Measurements from ENCODE around the gene DSCAML1. TPM values are rescaled to one million over a fixed set of nuclear protein-coding genes. Genes with fewer than 3 reads are reported as not detected.

DSCAML1 gene
- total RNA-seq, 2 experiments from 2014 or later: not detected

DNA sequence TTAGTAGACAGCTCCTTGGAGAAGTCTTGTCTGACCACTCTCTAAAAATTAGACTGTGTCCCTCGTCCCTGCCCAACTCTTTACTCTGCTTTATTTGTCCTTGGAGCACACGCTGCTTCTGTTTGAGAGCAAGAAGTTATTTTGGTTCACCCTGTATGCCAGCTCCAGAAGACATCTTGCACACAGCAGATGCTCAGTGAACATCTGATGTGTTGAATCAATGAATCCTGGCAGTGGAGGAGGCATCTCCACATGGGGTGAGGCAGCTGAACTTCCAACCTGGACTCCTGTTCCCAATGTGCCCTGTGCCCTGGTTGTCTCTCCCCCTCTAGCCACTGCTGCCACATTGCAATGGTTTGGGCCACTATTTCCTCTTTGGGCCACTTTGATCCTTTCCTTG lies 255.8 kb downstream of the DSCAML1 start:
- no peak overlapping the region for H3K4me2 ChIP-seq (ENCODE audit: low read length)
- H3K79me2 ChIP-seq (ENCODE audit: insufficient read depth, low read depth, low read length): no peaks in the 10 kb centered on the region
- H3K27ac ChIP-seq (ENCODE audit: low read depth, low read length, poor library complexity, severe bottlenecking): no peak overlapping the region
- H3K36me3 ChIP-seq (ENCODE audit: insufficient read depth, low read length): no peaks in the 10 kb centered on the region
- CTCF ChIA-PET (ENCODE audit: unreplicated experiment): interaction anchor here (0.6 kb wide), 1 partner anchor 417 kb away, joined by 3 read pairs; no protein-coding TSS in a partner anchor
- intact Hi-C loops (cut with micrococcal nuclease; ENCODE audit: unreplicated experiment): no loop called here
- no peak overlapping the region for H2AFZ ChIP-seq (ENCODE audit: low read length)
- no peak for DNase-seq (ENCODE audit: low spot score)
- H4K20me1 ChIP-seq (ENCODE audit: insufficient read depth, low read length): no peaks in the 10 kb centered on the region
- no peaks in the 10 kb centered on the region for H3K4me1 ChIP-seq (ENCODE audit: insufficient read depth, low read length, poor library complexity, severe bottlenecking)
- BruUV-seq (replicated peaks): no TSS peak
- H3K9me2 ChIP-seq (ENCODE audit: insufficient read depth, low read length): no peaks in the 10 kb centered on the region
- no peak overlapping the region for H3K4me3 ChIP-seq (ENCODE audit: low read depth, low read length, poor library complexity, severe bottlenecking)
- no peaks in the 10 kb centered on the region for H3K9me3 ChIP-seq (ENCODE audit: low read length)
- POLR2A ChIA-PET: no interaction called here
- TF ChIP-seq, protein P1, sequence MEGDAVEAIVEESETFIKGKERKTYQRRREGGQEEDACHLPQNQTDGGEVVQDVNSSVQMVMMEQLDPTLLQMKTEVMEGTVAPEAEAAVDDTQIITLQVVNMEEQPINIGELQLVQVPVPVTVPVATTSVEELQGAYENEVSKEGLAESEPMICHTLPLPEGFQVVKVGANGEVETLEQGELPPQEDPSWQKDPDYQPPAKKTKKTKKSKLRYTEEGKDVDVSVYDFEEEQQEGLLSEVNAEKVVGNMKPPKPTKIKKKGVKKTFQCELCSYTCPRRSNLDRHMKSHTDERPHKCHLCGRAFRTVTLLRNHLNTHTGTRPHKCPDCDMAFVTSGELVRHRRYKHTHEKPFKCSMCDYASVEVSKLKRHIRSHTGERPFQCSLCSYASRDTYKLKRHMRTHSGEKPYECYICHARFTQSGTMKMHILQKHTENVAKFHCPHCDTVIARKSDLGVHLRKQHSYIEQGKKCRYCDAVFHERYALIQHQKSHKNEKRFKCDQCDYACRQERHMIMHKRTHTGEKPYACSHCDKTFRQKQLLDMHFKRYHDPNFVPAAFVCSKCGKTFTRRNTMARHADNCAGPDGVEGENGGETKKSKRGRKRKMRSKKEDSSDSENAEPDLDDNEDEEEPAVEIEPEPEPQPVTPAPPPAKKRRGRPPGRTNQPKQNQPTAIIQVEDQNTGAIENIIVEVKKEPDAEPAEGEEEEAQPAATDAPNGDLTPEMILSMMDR (conservative IDR thresholded peaks at IDR 0.05; ENCODE audit: low read length): no peak
- TF ChIP-seq EZH2phosphoT487 (IDR thresholded peaks at IDR 0.05; ENCODE audit: borderline replicate concordance, low read depth, low read length): no peak

DNA sequence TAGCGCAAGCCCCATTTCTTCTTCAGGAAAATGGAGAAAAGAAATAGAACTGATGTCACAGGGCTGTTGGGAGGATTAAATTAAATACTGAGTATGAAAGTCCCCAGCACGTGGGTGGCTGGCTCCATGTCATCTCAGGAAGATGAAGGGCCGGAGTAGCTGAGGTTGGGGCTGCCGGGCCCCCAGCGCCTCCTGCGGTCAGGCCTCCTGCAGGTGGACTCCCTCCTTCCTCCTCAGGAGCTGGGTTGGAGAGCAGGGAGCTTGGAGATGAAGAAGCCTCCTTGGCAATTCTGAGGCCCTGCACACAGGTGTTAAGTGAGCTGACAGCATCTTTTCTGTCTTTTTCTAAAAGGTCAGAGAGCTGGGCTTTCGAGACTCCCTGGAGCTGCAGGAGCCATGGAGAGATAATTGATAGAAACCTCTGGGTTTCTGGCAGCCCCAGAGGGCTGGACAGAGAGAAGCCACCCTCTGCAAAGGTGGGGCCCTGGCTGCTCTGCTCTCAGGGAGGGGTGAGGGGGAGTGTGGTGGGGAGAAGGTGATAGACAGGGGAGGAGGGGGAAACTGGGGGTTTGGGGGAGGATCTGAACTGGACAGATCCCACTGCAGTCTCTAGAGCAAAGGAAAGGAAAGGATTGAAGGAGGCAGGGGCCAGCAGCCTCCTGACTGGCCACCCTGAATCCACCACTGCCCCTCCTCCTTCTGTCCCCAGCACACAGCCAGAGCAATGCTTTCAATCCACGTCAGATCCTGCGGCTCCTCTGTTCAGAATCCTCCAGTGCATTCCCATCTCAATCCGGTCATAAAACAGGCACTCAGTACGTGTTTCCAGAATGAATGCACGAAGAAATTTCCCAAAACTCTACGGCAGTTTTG lies 258.5 kb downstream of the DSCAML1 start:
- no peaks in the 10 kb centered on the region for H4K20me1 ChIP-seq (ENCODE audit: insufficient read depth, low read length)
- ChIA-PET POLR2A (interaction anchor here (0.6 to 0.7 kb wide), 4 partner anchors 76 to 783 kb away, joined by 3 to 4 read pairs (median 3); no protein-coding TSS in a partner anchor), CTCF (ENCODE audit: unreplicated experiment) (no interaction called here)
- H2AFZ ChIP-seq (ENCODE audit: low read length): no peak overlapping the region
- intact Hi-C loops (cut with micrococcal nuclease; ENCODE audit: unreplicated experiment): no loop called here
- no peak for TF ChIP-seq EZH2phosphoT487 (IDR thresholded peaks at IDR 0.05; ENCODE audit: borderline replicate concordance, low read depth, low read length)
- TF ChIP-seq, protein P1 (conservative IDR thresholded peaks at IDR 0.05; ENCODE audit: low read length): no peak
- H3K9me2 ChIP-seq (ENCODE audit: insufficient read depth, low read length): no peaks in the 10 kb centered on the region
- no peak overlapping the region for H3K4me2 ChIP-seq (ENCODE audit: low read length)
- DNase-seq (ENCODE audit: low spot score): no peak
- H3K4me1 ChIP-seq (ENCODE audit: insufficient read depth, low read length, poor library complexity, severe bottlenecking): no peaks in the 10 kb centered on the region
- no peak overlapping the region for H3K4me3 ChIP-seq (ENCODE audit: low read depth, low read length, poor library complexity, severe bottlenecking)
- no peaks in the 10 kb centered on the region for H3K9me3 ChIP-seq (ENCODE audit: low read length)
- no peaks in the 10 kb centered on the region for H3K79me2 ChIP-seq (ENCODE audit: insufficient read depth, low read depth, low read length)
- no peak overlapping the region for H3K27ac ChIP-seq (ENCODE audit: low read depth, low read length, poor library complexity, severe bottlenecking)
- no peaks in the 10 kb centered on the region for H3K36me3 ChIP-seq (ENCODE audit: insufficient read depth, low read length)
- BruUV-seq (replicated peaks): no TSS peak

DNA sequence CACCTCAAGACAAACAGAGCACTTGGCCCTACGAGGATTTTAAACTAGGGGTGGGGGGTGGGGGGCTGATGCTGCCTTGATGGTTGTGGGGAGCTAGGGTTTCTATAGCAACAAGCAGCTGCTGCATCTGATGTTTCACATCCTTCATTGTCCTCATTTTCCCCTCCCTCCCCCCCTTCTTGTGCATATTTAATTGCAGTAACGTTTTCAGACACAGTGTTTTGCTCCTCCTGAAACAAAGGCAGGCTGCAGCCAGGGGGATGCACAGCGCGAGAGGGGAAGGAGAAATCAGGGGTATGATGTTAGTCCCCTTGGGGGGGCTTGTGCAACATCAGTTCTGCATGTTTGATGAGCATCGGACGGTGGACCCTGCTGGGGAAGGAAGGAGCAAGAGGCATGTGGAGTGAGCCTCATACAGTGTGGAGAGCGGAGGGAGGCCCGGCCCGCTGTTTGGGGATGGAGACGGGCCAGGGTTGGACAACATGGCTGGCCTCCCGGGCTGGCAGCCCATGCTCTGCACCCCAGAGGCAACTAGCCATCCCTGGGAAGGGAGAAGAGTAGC lies 261.1 kb downstream of the DSCAML1 start:
- ChIA-PET POLR2A (no interaction called here), CTCF (ENCODE audit: unreplicated experiment) (no interaction called here)
- Histone ChIP-seq H3K36me3 (ENCODE audit: insufficient read depth, low read length) (no peaks in the 10 kb centered on the region), H3K4me2 (ENCODE audit: low read length) (no peak overlapping the region), H3K9me3 (ENCODE audit: low read length) (no peaks in the 10 kb centered on the region), H3K27ac (ENCODE audit: low read depth, low read length, poor library complexity, severe bottlenecking) (no peak overlapping the region), H3K4me1 (ENCODE audit: insufficient read depth, low read length, poor library complexity, severe bottlenecking) (no peaks in the 10 kb centered on the region), H4K20me1 (ENCODE audit: insufficient read depth, low read length) (no peaks in the 10 kb centered on the region), H2AFZ (ENCODE audit: low read length) (no peak overlapping the region), H3K79me2 (ENCODE audit: insufficient read depth, low read depth, low read length) (no peaks in the 10 kb centered on the region), H3K9me2 (ENCODE audit: insufficient read depth, low read length) (no peaks in the 10 kb centered on the region), H3K4me3 (ENCODE audit: low read depth, low read length, poor library complexity, severe bottlenecking) (no peak overlapping the region)
- no TSS peak for BruUV-seq (replicated peaks)
- no peak for DNase-seq (ENCODE audit: low spot score)
- intact Hi-C loops (cut with micrococcal nuclease; ENCODE audit: unreplicated experiment): no loop called here
- TF ChIP-seq, protein P1 (conservative IDR thresholded peaks at IDR 0.05; ENCODE audit: low read length): no peak
- TF ChIP-seq EZH2phosphoT487 (IDR thresholded peaks at IDR 0.05; ENCODE audit: borderline replicate concordance, low read depth, low read length): no peak

All from OCI-LY7 (cell line).